ENCODE measurements around the gene AUTS2. TPM values are rescaled to one million over a fixed set of nuclear protein-coding genes. Genes with fewer than 3 reads are reported as not detected.

Gene AUTS2
- total RNA-seq, 3 donors from 2014 or later = 31.5 to 94.3 (median 81.3) TPM

GRCh38 chr7:70582927-70583895 lies 984.9 kb downstream of the AUTS2 start:
- Histone ChIP-seq H3K9me3 (no peaks in the 10 kb centered on the region), H3K36me3 (no peaks in the 10 kb centered on the region), H3K27ac (no peak overlapping the region), H3K4me1 (peaks cover 0 to 10% of the 10 kb centered on the region in 2 donors), H3K4me3 (no peak overlapping the region), H3K27me3 (no peaks in the 10 kb centered on the region)
- DNase-seq (ENCODE audit: low spot score in 2 of 2) = no peak
- intact Hi-C loops (cut with DNase I; ENCODE audit: low total_unique reads) = no loop called here
- no peak for TF ChIP-seq POLR2AphosphoS5 (IDR thresholded peaks at IDR 0.05)
- no peak for TF ChIP-seq POLR2A (IDR thresholded peaks at IDR 0.05)
- TF ChIP-seq CTCF (IDR thresholded peaks at IDR 0.05) = no peak

DNA sequence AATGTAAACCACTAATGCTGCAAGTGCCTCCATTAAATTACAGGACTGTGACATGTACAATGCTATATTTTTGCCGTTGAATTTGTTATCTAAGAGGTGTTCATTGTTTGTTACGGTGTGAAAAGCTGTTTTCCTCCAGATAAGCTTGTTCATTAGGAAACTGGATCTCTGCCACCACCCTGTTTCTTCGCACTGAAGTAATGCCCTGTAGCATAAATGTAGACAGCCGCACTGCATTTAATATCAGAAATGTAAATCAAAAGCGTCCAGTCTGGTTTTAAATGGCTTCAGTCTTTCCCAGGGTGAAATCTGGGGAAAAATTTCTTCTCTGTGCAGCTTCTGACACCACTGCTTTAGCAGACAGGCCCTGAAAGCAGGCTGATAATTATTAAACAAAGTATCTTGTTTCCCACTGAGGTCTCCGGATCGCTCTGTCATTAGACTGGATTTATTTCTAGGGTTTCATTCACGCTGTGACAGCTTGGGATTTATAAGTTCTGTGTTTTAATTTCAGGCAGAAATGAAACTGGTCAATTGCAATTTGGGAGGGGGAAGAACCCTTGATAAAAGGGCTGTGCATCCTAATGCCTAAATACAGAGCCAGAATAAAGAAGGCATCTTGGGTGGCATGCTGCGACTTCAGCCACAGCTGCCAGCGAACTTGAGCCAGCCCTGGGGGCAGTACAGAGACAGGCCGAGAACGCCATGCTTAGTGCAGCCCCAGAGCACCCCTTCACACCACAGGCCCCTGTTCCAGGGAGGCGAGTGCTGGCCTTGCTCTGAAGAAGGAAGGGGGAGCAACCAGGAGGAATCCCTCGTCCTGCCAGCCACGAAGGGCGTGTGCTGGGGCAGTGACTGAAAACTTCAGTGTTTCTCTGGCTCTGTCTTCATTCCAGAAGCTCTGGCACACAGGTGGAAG lies 985.9 kb downstream of the AUTS2 start:
- Histone ChIP-seq H3K9me3 (no peaks in the 10 kb centered on the region), H3K27me3 (no peaks in the 10 kb centered on the region), H3K4me1 (peaks cover 0 to 10% of the 10 kb centered on the region in 2 donors), H3K27ac (no peak overlapping the region), H3K36me3 (no peaks in the 10 kb centered on the region), H3K4me3 (no peak overlapping the region)
- no peak for DNase-seq (ENCODE audit: low spot score in 2 of 2)
- TF ChIP-seq POLR2AphosphoS5 (IDR thresholded peaks at IDR 0.05) (no peak), CTCF (IDR thresholded peaks at IDR 0.05) (no peak), POLR2A (IDR thresholded peaks at IDR 0.05) (no peak)
- intact Hi-C loops (cut with DNase I; ENCODE audit: low total_unique reads) = no loop called here

DNA sequence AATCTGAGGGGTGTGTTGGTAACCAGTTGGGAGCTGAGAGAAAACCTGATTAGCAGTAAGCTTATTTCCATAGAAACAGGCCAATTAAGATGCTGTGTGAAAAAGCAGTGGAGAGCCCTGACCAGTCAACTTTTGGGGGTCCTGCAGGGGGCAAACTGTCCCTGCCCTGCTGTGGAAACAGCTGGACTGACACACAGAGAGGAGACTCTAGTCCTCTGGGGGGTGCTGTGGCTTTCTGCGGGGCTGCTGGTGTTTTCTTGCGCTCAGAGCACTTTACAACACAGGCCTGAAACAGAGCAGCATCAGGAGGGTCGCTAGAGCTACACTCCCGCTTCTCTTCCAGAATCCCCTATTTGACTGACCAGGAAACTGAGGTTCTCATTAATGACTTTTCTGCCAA lies 986.8 kb downstream of the AUTS2 start:
- intact Hi-C loops (cut with DNase I; ENCODE audit: low total_unique reads) = no loop called here
- no peak overlapping the region for H3K27ac ChIP-seq

GRCh38 chr7:70586822-70587221 lies 988.5 kb downstream of the AUTS2 start:
- TF ChIP-seq POLR2A (IDR thresholded peaks at IDR 0.05) (no peak), POLR2AphosphoS5 (IDR thresholded peaks at IDR 0.05) (no peak), CTCF (IDR thresholded peaks at IDR 0.05) (no peak)
- no peaks in the 10 kb centered on the region for H3K27me3 ChIP-seq
- no peak overlapping the region for H3K27ac ChIP-seq
- H3K36me3 ChIP-seq = no peaks in the 10 kb centered on the region
- H3K4me1 ChIP-seq = peaks cover 0 to 10% of the 10 kb centered on the region in 2 donors
- intact Hi-C loops (cut with DNase I; ENCODE audit: low total_unique reads) = no loop called here
- DNase-seq (ENCODE audit: low spot score in 2 of 2) = no peak
- H3K9me3 ChIP-seq = no peaks in the 10 kb centered on the region
- no peak overlapping the region for H3K4me3 ChIP-seq

More for the DNA sequence above, 986.8 kb downstream of the AUTS2 start:
- TF ChIP-seq POLR2A (IDR thresholded peaks at IDR 0.05) (no peak), POLR2AphosphoS5 (IDR thresholded peaks at IDR 0.05) (no peak), CTCF (IDR thresholded peaks at IDR 0.05) (no peak)
- no peaks in the 10 kb centered on the region for H3K27me3 ChIP-seq
- no peaks in the 10 kb centered on the region for H3K9me3 ChIP-seq
- no peak for DNase-seq (ENCODE audit: low spot score in 2 of 2)
- H3K4me1 ChIP-seq = peaks cover 0 to 10% of the 10 kb centered on the region in 2 donors
- H3K4me3 ChIP-seq = no peak overlapping the region
- H3K36me3 ChIP-seq = no peaks in the 10 kb centered on the region

Measured in breast epithelium (tissue), 4 donors.